Caki2 (cell line): ENCODE data around the gene HEATR3. TPM values are rescaled to one million over a fixed set of nuclear protein-coding genes. Genes with fewer than 3 reads are reported as not detected.
"Not testable (repeated sequence)": the region's sequence is repeated elsewhere in the genome, so short reads cannot be mapped to it uniquely, and the experiment has no call there.

ENCODE experiments used
- DNase-seq: peaks from one replicate; pipeline ENCODE4 v3.0.0-alpha.2; 2015; ENCODE audit warnings: low read depth
- in situ Hi-C: cut with HindIII; loops from 2 replicates; pipeline ENCODE4 v1.10.0; 2016; ENCODE audit warnings: low sequenced_read_pairs, low pct_unique_long_range_greater_than_20kb, mixed read lengths
- total RNA-seq: library from RNA; depleted of rRNA; stranded (reverse); fragments of >200 nt; shearing (Covaris generic); gene quantifications from 2 replicates; pipeline ENCODE4 v1.2.3, GENCODE V29; 2014; ENCODE audit warnings: low replicate concordance

HEATR3 gene
- total RNA-seq, 1 experiment from 2014 or later, result 8.7 TPM

DNA sequence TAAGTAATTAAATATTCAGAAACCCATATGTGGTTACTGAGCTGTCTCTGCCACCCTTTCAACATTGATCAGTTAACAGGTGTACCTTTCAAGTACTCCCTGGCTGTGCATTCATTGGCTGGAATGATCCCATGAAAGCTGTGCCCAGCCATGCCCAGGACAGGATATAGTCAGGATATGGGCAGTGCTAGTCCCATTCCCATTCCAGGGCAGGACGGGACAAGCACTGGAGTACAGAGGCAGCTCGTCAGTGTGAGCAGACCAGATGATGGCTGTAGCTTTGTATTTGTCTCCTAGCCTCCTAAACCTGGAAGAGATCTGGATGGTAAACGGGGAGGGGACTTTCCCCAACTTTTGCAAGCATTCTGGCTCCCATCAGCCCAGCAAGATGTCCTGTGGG, 22.5 kb downstream of the HEATR3 start:
- no peak for DNase-seq
- in situ Hi-C loops, result no loop called here

DNA sequence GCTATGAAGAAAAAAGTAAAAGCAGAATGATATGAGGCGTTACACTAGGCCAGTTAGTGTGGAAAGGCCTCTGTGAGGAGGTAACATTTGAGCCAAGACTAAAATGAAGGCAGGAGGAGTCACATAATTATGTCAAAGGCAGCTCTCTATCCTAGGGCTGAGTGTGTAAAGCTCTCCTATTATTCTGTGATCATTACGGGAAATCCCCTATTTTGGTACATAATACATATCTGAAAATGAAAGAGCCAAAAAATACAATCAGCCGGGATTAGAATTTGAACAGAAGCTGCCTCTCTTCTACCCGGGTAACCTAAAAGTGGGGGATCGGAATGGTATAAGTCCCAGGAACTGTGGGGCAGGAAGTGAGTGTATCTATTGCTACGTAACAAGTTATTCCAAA, 27.1 kb downstream of the HEATR3 start:
- in situ Hi-C loops, result no loop called here
- DNase-seq, result no peak

DNA sequence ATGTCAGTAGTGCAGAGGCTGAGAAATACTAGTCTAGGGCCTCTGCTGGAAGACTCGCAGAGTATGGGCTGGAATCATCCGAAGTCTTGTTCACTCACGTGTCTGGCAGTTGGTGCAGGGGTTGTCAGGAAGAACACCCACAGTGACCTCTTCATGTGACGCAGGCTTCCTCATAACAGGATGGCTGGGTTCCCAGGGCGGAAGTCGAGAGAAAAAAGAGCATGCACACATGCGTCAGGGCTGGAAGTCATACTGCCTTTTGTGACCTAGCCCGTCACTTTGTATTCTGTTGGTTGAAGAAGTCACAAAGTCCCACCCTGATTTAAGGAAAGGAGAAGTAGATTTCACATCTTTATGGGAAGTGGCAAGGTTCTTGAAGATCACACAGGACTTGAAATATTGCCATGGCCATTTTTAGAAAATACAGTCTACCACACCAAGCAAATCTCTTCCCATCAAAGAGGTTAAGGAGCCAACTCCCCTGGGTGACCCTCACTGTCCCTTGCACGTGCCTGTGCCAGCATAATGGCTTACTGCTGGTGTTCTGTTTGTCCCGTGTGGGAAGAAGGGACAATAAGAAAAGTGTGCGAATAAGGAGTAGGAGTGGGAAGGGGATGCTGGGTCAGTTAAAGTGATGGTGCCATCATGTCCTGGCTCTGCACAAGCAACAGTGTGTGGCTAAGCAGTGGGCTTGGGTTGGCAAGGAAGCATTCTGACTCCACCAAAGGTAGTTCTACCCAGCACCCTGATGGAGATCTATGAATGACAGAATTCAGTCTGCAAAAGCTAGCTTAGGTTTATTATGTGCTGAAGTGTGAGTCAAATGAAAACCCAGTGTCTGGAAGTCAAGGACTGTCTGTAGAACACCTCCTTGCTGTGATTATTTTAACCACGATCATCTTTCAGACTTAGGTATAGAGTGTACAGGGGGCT, 28.1 kb downstream of the HEATR3 start:
- in situ Hi-C loops, result no loop called here
- DNase-seq, result no peak

DNA sequence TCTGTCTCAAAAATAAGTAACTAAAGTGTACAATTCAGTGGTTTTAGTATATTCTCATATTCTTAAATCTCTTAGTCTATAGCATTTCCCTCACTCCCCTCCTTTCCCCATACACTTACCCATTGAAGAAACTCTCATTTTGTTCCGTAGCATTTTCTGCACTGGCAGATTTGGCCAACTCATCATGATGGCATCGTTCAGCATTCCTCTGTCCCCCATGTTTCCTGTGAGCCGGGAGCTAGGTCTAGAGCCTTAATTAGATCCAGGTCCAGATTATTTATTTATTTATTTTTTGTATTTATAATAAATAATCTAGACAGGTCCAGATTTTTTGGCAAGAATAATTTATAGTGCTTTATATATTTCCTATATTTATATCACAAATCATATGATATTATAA, 31.0 kb downstream of the HEATR3 start:
- in situ Hi-C loops, result no loop called here
- DNase-seq, result no peak

DNA sequence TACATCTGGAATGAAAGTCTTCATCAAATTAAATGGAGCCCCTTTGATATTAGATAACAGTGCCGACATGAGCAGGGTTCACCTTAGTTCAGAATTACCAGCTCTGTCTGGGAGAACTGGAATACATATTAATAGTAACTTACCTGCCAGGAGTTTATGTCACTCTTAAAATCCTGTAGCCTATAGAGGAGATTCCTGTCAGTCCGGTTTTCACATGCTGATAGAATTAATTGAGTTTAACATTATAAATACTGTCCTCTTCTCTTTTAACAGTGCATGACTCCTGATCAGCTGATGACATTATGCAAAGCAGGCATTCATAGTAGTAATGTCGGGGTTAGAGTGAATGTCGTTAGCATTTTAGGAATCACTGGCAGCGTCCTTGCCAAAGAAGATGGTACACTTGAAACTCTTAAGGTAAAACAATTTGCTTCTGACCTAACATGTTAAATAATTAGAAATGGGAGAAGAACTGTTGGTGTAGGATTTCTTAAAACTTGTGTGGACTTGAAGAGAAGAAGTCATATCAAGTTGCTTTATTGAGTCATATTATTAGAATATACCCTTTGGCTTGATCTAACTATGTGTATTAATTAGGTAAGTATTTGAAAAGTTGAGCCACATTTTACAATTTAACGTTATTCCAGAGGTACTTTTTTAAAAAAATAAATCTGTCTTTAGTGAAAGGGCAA, 34.3 kb downstream of the HEATR3 start:
- no peak for DNase-seq
- in situ Hi-C loops, result no loop called here

DNA sequence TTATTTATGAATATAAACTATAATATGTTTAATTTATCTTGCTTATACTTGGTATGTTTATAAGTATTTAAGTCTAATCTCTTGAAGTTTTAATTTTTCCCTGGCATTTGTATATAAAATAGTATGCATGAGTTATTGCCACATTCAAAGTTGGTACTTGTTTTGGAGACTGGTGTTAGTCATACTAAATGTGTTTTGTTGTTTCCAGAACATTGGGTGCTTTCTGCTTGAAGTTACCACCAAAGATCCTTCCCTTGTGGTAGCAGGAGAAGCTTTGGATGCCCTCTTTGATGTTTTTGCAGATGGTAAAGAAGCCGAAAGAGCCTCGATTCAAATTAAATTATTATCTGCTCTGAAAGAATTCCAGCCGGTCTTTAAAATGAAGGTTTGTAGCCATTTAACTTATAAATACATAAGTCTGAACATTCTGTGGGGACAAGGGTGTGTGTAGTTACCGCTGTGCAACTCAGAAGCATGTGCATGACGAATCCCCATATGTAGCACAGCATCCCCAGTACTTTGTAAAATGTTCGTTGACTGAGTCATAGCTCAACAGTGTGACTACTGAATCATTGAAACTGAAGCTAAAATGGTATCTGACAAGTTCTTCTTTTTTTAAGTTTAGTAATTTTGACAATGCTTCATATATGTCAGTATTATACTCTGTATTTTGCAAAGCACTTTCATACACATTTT, 36.4 kb downstream of the HEATR3 start:
- peak; percentile 8 for DNase-seq
- in situ Hi-C loops, result no loop called here

DNA sequence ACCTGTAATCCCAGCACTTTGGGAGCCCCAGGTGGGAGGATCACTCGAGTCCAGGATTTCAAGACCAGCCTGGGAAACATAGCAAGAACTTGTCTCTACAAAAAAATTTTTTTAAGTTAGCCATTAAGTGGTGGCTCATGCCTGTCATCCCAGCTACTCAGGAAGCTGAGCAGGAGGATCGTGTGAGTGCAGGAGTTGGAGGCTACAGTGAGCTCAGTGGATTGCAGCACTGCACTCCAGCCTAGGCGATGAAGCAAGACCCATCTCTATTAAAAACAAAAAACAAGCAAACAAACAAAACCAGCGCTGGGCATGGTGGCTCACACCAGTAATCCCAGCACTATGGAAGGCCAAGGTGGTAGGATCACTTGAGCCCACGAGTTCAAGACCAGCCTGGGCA, 38.0 kb downstream of the HEATR3 start:
- DNase-seq, result peak; percentile 77
- in situ Hi-C loops, result no loop called here

DNA sequence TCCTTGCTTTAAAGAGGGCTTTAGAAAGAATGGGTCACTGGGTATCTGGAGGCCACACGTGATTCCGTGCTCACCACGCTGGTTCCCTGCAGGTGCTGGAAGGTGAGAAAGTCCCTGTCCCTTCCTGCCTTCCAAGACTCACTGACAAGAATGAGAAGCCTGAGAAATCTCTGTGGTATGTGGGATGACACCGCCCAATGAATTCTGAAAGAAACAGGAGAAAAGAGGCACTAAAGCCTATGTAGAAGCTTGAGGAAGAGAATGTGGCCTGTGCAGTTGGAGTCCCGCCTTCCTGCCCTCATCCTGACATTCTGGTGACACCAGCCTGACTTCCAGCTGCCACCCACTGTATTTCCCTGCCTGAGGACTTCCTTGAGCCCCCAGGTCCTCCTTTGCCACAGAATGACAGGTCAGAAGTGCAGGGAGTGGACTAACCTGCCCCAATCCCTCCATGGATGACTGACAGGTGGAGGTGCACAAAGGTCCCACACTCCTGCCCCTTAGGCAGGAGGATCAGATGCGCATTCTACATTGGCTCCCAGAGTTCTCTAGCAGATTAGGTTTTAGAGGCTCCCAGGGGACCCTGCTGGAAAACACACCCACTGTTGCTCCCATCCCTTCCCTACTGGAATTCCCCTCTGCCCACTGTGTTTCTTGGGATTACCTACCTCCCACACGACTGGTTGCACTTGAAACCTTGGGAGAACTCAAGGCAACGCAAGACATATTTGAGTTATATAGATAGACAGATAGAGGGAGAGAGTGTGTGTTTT, 48.8 kb downstream of the HEATR3 start:
- in situ Hi-C loops, result no loop called here

DNA sequence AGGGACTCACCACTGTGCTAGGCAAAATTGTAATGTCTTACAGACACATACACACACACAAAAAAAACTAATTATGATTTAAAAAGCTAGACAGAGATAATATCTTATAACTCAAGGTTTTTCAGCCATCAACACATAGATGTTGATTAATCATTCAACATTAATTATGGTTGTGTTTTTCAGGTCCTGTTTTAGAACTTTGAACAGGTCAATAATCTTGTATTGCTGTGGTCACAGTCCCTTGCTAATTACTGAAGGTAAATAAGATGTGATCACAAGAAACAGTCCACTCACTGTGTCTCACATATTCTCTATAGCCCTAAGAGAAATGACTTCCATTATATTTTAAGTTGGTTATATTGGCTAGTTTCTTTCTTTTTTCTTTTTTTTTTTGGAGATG, 54.9 kb downstream of the HEATR3 start:
- no peak for DNase-seq
- in situ Hi-C loops, result no loop called here

More for the DNA sequence above, 48.8 kb downstream of the HEATR3 start:
- peak; percentile 26 for DNase-seq

DNA sequence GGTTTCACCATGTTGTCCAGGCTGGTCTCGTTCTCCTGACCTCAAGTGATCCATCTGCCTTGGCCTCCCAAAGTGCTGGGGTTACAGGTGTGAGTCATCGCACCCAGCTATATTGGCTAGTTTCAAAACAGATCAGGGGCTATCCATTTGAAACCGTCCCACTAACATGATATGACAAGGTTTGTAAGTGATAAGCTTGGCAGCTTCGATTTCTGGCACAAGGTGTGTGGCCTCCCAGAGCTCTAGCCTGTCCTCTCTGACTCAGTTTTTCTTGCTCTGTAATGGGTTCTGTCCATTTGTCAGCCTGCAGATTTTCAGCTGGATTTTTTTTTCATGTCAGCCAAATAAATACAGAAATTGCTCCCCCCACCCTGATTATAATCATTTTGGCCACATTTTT, 55.5 kb downstream of the HEATR3 start:
- no peak for DNase-seq
- in situ Hi-C loops, result no loop called here

DNA sequence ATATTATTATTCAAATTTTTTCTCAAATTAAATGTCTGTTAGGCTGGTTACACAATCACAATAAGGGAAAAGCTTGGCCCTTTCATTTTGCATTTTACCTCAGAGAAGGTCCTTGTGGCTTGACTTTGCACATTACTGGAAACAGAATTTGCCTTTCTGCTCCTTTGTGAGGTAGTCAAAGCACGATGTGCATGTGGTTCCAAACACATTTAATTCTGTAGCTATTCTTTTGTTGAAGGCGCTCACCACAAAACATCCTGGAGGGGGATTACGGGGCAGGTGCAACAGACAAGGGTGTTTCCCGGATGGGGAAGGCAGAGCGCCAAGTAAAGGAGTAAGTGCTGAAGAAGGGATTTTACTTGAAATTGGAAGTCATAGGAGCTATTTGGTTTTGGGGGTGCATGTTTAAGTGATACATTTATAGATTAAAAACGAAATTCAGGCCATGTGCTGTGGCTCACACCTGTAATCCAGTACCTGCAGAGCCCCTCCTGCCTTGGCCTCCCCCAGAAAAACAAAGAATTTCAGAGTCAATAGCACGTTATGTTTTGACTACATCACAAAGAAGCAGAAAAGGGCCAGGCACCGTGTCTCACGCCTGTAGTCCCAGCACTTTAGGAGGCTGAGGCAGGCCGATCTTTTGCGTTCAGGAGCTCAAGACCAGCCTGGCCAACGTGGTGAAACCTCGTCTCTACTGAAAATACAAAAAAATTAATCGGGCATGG, 56.1 kb downstream of the HEATR3 start:
- DNase-seq, result no peak
- in situ Hi-C loops, result no loop called here

DNA sequence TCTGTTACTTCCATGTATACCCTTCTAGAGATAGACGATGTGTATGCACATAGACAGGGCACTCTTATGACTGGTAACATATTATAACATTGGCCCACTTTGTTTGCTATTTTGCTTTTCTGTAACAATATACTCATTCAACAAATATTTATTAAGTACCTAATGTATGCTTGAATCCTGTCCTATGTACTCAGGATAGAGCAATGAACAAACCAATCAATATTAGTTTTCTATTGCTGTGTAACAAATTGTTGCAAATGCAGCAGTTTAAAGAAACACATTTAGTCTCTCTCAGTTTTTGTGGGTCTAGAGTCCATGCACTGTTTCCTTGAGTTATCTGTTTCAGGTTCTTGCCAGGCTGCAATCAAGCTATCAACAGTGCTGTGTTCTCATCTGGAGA, 57.6 kb downstream of the HEATR3 start:
- no peak for DNase-seq
- in situ Hi-C loops, result no loop called here

DNA sequence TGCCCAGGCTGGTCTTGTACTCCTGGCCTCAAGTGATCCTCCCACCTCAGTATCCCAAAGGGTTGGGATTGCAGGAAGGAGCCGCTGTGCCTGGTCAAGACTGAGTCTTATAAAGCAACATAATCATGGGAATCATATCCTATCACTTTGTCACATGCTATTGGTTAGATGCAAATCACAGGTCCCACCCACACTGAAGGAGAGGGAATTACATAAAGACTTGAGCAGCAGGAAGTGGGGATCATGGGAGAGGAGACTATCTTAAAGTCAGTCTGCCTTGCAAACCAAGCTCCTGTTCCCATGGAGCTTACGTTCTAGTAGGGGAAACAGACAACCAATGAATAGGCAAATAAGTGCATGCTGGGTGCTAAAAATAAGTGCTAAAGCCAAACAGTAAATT, 59.0 kb downstream of the HEATR3 start:
- in situ Hi-C loops, result no loop called here
- no peak for DNase-seq

DNA sequence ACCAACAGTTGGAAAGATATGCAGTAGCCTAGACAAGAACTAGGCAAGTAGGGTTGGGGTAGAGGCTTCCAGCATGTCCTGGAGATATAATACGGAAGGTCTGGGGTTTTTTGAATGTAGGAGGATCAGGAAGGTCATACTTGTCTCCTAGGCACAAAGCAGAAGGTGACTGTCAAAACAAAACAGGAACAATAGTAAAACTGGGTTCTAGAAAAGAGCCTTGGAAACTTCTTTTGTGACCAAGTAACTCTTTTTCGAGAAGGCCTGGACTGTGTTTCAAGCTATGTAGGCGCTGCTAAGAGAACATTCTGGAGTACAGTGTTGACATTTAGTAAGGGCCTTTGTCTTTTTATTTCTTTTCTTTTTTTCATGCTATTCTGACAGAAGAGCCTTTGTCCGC, 60.4 kb downstream of the HEATR3 start:
- DNase-seq, result no peak
- in situ Hi-C loops, result no loop called here

DNA sequence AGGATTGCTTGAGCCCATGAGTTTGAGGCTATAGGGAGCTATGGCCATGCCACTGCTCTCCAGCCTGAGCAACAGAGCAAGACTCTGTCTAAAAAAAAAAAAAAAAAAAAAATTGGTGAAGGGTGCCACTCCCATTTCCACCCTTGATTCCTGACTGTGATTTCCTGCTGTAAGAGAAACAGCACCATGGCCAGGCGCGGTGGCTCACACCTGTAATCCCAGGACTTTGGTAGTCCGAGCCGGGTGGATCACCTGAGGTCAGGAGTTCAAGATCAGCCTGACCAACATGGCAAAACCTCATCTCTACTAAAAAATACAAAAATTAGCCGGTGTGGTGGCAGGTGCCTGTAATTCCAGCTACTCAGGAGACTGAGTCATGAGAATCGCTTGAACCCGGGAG, 66.8 kb downstream of the HEATR3 start:
- in situ Hi-C loops, DNase-seq: not testable (repeated sequence)

DNA sequence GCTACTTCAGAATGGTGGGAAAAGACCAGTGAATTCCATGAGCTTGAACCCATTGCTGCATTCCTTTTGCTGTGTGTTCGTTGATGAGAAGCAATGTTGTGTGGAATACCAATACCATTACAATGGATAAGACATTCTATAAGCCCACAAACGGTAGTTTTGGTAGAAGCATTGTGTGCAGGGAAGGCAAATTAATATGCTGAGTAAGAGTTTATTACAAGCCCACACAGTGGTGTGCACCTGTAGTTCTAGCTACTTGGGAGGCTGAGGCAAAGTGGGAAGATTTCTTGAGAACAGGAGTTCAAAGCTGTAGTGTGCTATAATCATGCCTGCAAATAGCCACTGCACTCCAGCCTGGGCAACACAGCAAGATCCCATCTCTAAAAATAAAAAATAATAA, 67.4 kb downstream of the HEATR3 start:
- DNase-seq, result no peak
- in situ Hi-C loops, result no loop called here

DNA sequence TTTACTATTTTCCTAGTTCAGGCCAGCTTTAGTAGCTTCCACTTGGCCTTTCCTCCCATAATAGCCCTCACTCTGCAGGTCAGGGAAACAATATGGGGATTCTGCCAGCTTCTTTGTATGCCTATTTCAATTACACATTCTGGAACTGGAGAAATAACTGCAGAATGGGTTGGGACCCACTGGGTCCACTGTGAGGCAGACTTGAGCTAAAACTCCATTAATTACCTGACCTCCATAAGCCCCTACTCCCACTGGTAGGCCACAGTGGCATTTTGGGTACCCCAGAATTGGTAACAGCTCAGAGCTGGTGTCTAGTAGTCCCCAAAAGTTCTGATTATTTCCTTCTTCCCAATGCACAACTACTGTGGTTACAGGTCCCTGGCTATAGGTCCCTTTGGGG, 70.6 kb downstream of the HEATR3 start:
- no peak for DNase-seq
- in situ Hi-C loops, result no loop called here

DNA sequence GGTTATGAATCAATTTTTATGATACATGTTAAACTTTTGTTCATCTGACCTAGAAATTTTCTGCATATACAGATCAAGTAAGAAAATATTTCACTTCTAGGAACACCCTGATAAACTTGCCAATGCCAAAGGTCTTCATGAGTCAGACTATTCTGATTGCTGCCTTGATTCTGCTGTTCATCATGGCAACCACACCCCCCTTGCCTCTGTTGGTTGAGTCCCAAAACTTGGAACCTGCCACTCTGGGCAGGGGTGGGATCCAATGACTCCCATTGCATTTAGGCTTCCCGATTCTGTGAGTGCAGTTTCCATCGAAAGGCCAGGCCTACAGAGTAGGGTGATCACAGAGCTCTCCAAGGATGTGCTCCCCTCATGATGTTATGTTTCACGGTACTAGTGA, 71.5 kb downstream of the HEATR3 start:
- no peak for DNase-seq
- in situ Hi-C loops, result no loop called here
